ENCODE data around the gene SLC25A14.

GRCh38 chrX:130385520-130385919 lies 45.8 kb downstream of the SLC25A14 start, which contains the start of gene GPR119:
- TF ChIP-seq CTCF (IDR thresholded peaks at IDR 0.05 in 2 of 3, conservative IDR thresholded peaks at IDR 0.05 in 1 of 3; ENCODE audit: borderline replicate concordance in 1 of 3, insufficient read depth in 1 of 3, low read depth in 2 of 3, low read length in 2 of 3): no peak
- no peak for TF ChIP-seq RAD21 (IDR thresholded peaks at IDR 0.05; ENCODE audit: low read depth)
- no peak for TF ChIP-seq EZH2 (IDR thresholded peaks at IDR 0.05)
- TF ChIP-seq POLR2AphosphoS5 (IDR thresholded peaks at IDR 0.05; ENCODE audit: low read depth, low read length): no peak
- TF ChIP-seq REST (IDR thresholded peaks at IDR 0.05; ENCODE audit: low read depth): no peak
- no peak for TF ChIP-seq POLR2A (IDR thresholded peaks at IDR 0.05; ENCODE audit: borderline replicate concordance, extremely low read depth, insufficient read depth, insufficient read length)
